Activated naive CD4-positive, alpha-beta T cell treated with anti-CD3 and anti-CD28 coated beads, Interleukin-2, amount 50 U/mL, for 24 hours (primary cell): Measurements from ENCODE around the gene KCNE1.
A peak's percentile ranks its signal among the peaks of the same experiment; 100 is the strongest.

ENCODE experiments used
- H3K27ac Mint-ChIP-seq: one replicate; pipeline ENCODE4 v1.8.0; 2021; ENCODE audit warnings: mild to moderate bottlenecking, mixed read lengths
- H3K27me3 Mint-ChIP-seq: one replicate; pipeline ENCODE4 v1.8.0; 2021; ENCODE audit warnings: mixed read lengths
- H3K36me3 Mint-ChIP-seq: one replicate; pipeline ENCODE4 v1.8.0; 2021; ENCODE audit warnings: mixed read lengths
- H3K4me1 Mint-ChIP-seq: one replicate; pipeline ENCODE4 v1.8.0; 2021; ENCODE audit warnings: mixed read lengths
- H3K4me3 Mint-ChIP-seq: one replicate; pipeline ENCODE4 v1.8.0; 2021; ENCODE audit warnings: mild to moderate bottlenecking, mixed read lengths
- H3K9me3 Mint-ChIP-seq: one replicate; pipeline ENCODE4 v1.8.0; 2021; ENCODE audit warnings: mixed read lengths

Gene KCNE1

GRCh38 chr21:34545079-34545884, 33.3 kb upstream of the KCNE1 start:
- H3K4me3 Mint-ChIP-seq, result no peak overlapping the region
- no peaks in the 10 kb centered on the region for H3K27me3 Mint-ChIP-seq
- H3K27ac Mint-ChIP-seq, result no peak overlapping the region
- H3K36me3 Mint-ChIP-seq, result peaks cover 3% of the 10 kb centered on the region
- H3K4me1 Mint-ChIP-seq, result no peaks in the 10 kb centered on the region
- no peaks in the 10 kb centered on the region for H3K9me3 Mint-ChIP-seq

- Mint-ChIP-seq H3K27me3 (no peaks in the 10 kb centered on the region), H3K4me1 (no peaks in the 10 kb centered on the region), H3K36me3 (peaks cover 3% of the 10 kb centered on the region), H3K9me3 (no peaks in the 10 kb centered on the region), H3K4me3 (no peak overlapping the region), H3K27ac (no peak overlapping the region)
Measured at GRCh38 chr21:34544032-34544496, 32.1 kb upstream of the KCNE1 start.

- no peaks in the 10 kb centered on the region for H3K9me3 Mint-ChIP-seq
- peaks cover 3% of the 10 kb centered on the region for H3K36me3 Mint-ChIP-seq
- no peaks in the 10 kb centered on the region for H3K27me3 Mint-ChIP-seq
- H3K4me1 Mint-ChIP-seq, result no peaks in the 10 kb centered on the region
- no peak overlapping the region for H3K4me3 Mint-ChIP-seq
- H3K27ac Mint-ChIP-seq, result no peak overlapping the region
Measured at GRCh38 chr21:34543017-34543416, 31.0 kb upstream of the KCNE1 start.

- H3K4me3 Mint-ChIP-seq, result no peak overlapping the region
- peaks cover 3% of the 10 kb centered on the region for H3K4me1 Mint-ChIP-seq
- peaks cover 3% of the 10 kb centered on the region for H3K36me3 Mint-ChIP-seq
- no peaks in the 10 kb centered on the region for H3K9me3 Mint-ChIP-seq
- H3K27me3 Mint-ChIP-seq, result no peaks in the 10 kb centered on the region
- no peak overlapping the region for H3K27ac Mint-ChIP-seq
Measured at GRCh38 chr21:34540206-34540605, 28.2 kb upstream of the KCNE1 start.

- no peak overlapping the region for H3K4me3 Mint-ChIP-seq
- H3K27ac Mint-ChIP-seq, result no peak overlapping the region
- H3K36me3 Mint-ChIP-seq, result no peaks in the 10 kb centered on the region
- H3K27me3 Mint-ChIP-seq, result no peaks in the 10 kb centered on the region
- no peaks in the 10 kb centered on the region for H3K9me3 Mint-ChIP-seq
- peaks cover 3% of the 10 kb centered on the region for H3K4me1 Mint-ChIP-seq
Measured at GRCh38 chr21:34537838-34538237, 25.8 kb upstream of the KCNE1 start.

- peaks cover 3% of the 10 kb centered on the region for H3K4me1 Mint-ChIP-seq
- no peak overlapping the region for H3K4me3 Mint-ChIP-seq
- no peaks in the 10 kb centered on the region for H3K27me3 Mint-ChIP-seq
- H3K27ac Mint-ChIP-seq, result no peak overlapping the region
- H3K9me3 Mint-ChIP-seq, result no peaks in the 10 kb centered on the region
- peaks cover 3% of the 10 kb centered on the region for H3K36me3 Mint-ChIP-seq
Measured at GRCh38 chr21:34536820-34537219, 24.8 kb upstream of the KCNE1 start.

GRCh38 chr21:34536311-34536710, 24.3 kb upstream of the KCNE1 start:
- Mint-ChIP-seq H3K27ac (no peak overlapping the region), H3K27me3 (no peaks in the 10 kb centered on the region), H3K4me1 (peaks cover 3% of the 10 kb centered on the region), H3K4me3 (no peak overlapping the region), H3K36me3 (peaks cover 3% of the 10 kb centered on the region), H3K9me3 (no peaks in the 10 kb centered on the region)

- H3K27ac Mint-ChIP-seq, result no peak overlapping the region
- H3K4me1 Mint-ChIP-seq, result peaks cover 3% of the 10 kb centered on the region
- H3K4me3 Mint-ChIP-seq, result no peak overlapping the region
- no peaks in the 10 kb centered on the region for H3K27me3 Mint-ChIP-seq
- no peaks in the 10 kb centered on the region for H3K9me3 Mint-ChIP-seq
- H3K36me3 Mint-ChIP-seq, result peaks cover 3% of the 10 kb centered on the region
Measured at GRCh38 chr21:34535886-34536285, 23.9 kb upstream of the KCNE1 start.

- H3K4me3 Mint-ChIP-seq, result no peak overlapping the region
- H3K9me3 Mint-ChIP-seq, result no peaks in the 10 kb centered on the region
- H3K27ac Mint-ChIP-seq, result no peak overlapping the region
- peaks cover 3% of the 10 kb centered on the region for H3K36me3 Mint-ChIP-seq
- peaks cover 9% of the 10 kb centered on the region for H3K4me1 Mint-ChIP-seq
- H3K27me3 Mint-ChIP-seq, result no peaks in the 10 kb centered on the region
Measured at GRCh38 chr21:34534522-34534921, 22.5 kb upstream of the KCNE1 start.

GRCh38 chr21:34533938-34534337, 21.9 kb upstream of the KCNE1 start:
- H3K9me3 Mint-ChIP-seq, result no peaks in the 10 kb centered on the region

GRCh38 chr21:34531399-34531798, 19.4 kb upstream of the KCNE1 start:
- peak overlapping the region; percentile 18 for H3K27ac Mint-ChIP-seq
- peaks cover 5% of the 10 kb centered on the region for H3K36me3 Mint-ChIP-seq
- no peaks in the 10 kb centered on the region for H3K9me3 Mint-ChIP-seq
- H3K4me3 Mint-ChIP-seq, result no peak overlapping the region
- peaks cover 24% of the 10 kb centered on the region for H3K4me1 Mint-ChIP-seq
- no peaks in the 10 kb centered on the region for H3K27me3 Mint-ChIP-seq

More at GRCh38 chr21:34533938-34534337, 21.9 kb upstream of the KCNE1 start:
- no peak overlapping the region for H3K27ac Mint-ChIP-seq
- peaks cover 9% of the 10 kb centered on the region for H3K4me1 Mint-ChIP-seq
- no peaks in the 10 kb centered on the region for H3K27me3 Mint-ChIP-seq
- no peak overlapping the region for H3K4me3 Mint-ChIP-seq
- peaks cover 3% of the 10 kb centered on the region for H3K36me3 Mint-ChIP-seq

- H3K9me3 Mint-ChIP-seq, result no peaks in the 10 kb centered on the region
- peaks cover 35% of the 10 kb centered on the region for H3K4me1 Mint-ChIP-seq
- no peaks in the 10 kb centered on the region for H3K27me3 Mint-ChIP-seq
- H3K27ac Mint-ChIP-seq, result no peak overlapping the region
- peaks cover 5% of the 10 kb centered on the region for H3K36me3 Mint-ChIP-seq
- no peak overlapping the region for H3K4me3 Mint-ChIP-seq
Measured at GRCh38 chr21:34530261-34530660, 18.3 kb upstream of the KCNE1 start.

- no peaks in the 10 kb centered on the region for H3K9me3 Mint-ChIP-seq
- H3K27ac Mint-ChIP-seq, result peak overlapping the region; percentile 83
- no peaks in the 10 kb centered on the region for H3K27me3 Mint-ChIP-seq
- H3K4me3 Mint-ChIP-seq, result no peak overlapping the region
- peaks cover 5% of the 10 kb centered on the region for H3K36me3 Mint-ChIP-seq
- peaks cover 47% of the 10 kb centered on the region for H3K4me1 Mint-ChIP-seq
Measured at GRCh38 chr21:34528131-34528561, 16.1 kb upstream of the KCNE1 start.

- peaks cover 7% of the 10 kb centered on the region for H3K36me3 Mint-ChIP-seq
- H3K27ac Mint-ChIP-seq, result peak overlapping the region; percentile 96
- no peaks in the 10 kb centered on the region for H3K9me3 Mint-ChIP-seq
- peak overlapping the region; percentile 78 for H3K4me3 Mint-ChIP-seq
- H3K27me3 Mint-ChIP-seq, result no peaks in the 10 kb centered on the region
- H3K4me1 Mint-ChIP-seq, result peaks cover 50% of the 10 kb centered on the region
Measured at GRCh38 chr21:34526618-34527290, 14.7 kb upstream of the KCNE1 start.

- Mint-ChIP-seq H3K36me3 (peaks cover 7% of the 10 kb centered on the region), H3K27me3 (no peaks in the 10 kb centered on the region), H3K4me3 (peak overlapping the region; percentile 78), H3K27ac (peak overlapping the region; percentile 96), H3K4me1 (peaks cover 50% of the 10 kb centered on the region), H3K9me3 (no peaks in the 10 kb centered on the region)
Measured at GRCh38 chr21:34526241-34526617, 14.2 kb upstream of the KCNE1 start.
